ENCODE results near the gene HMBS. TPM values are rescaled to one million over a fixed set of nuclear protein-coding genes. Genes with fewer than 3 reads are reported as not detected.

Gene HMBS
- total RNA-seq, 2 experiments from 2014 or later: 33.6 to 36.1 TPM

- H3K4me1 Mint-ChIP-seq (ENCODE audit: low read depth): peaks cover 40% of the 10 kb centered on the region
- H3K36me3 Mint-ChIP-seq (ENCODE audit: low read depth): peaks cover 17% of the 10 kb centered on the region
- H3K9me3 Mint-ChIP-seq: no peaks in the 10 kb centered on the region
- POLR2A ChIA-PET: interaction anchor here (1.1 to 9.7 kb wide), 6 partner anchors 8 to 90 kb away, joined by 3 to 107 read pairs (median 7); partner anchors contain the start of genes HINFP, HYOU1, RPS25 and TRAPPC4
- CTCF ChIA-PET: interaction anchor here (1.0 to 1.7 kb wide), 5 partner anchors 10 to 215 kb away, joined by 3 to 7 read pairs (median 3); partner anchors contain the start of gene HINFP
- DNase-seq (no peak), ATAC-seq (no peak)
- TF ChIP-seq CTCF (IDR thresholded peaks at IDR 0.05): no peak
- H3K27ac Mint-ChIP-seq: peak overlapping the region; percentile 75
- peak overlapping the region; percentile 85 for H3K4me3 Mint-ChIP-seq
- H3K27me3 Mint-ChIP-seq: no peaks in the 10 kb centered on the region
- intact Hi-C loops (cut with micrococcal nuclease): no loop called here
Observed at GRCh38 chr11:119108857-119109221, 24.2 kb downstream of the HMBS start.

- H3K9me3 Mint-ChIP-seq: no peaks in the 10 kb centered on the region
- ChIA-PET CTCF (interaction anchor here (1.0 to 1.7 kb wide), 4 partner anchors 9 to 183 kb away, joined by 3 to 5 read pairs (median 4); partner anchors contain the start of gene HINFP), POLR2A (interaction anchor here (0.9 to 9.7 kb wide), 6 partner anchors 11 to 113 kb away, joined by 3 to 107 read pairs (median 7); partner anchors contain the start of genes HINFP, HYOU1, RPS25 and TRAPPC4)
- peaks cover 22% of the 10 kb centered on the region for H3K36me3 Mint-ChIP-seq (ENCODE audit: low read depth)
- H3K4me3 Mint-ChIP-seq: peak overlapping the region; percentile 85
- peaks cover 41% of the 10 kb centered on the region for H3K4me1 Mint-ChIP-seq (ENCODE audit: low read depth)
- ATAC-seq: no peak
- H3K27ac Mint-ChIP-seq: peak overlapping the region; percentile 1
- intact Hi-C loops (cut with micrococcal nuclease): no loop called here
- DNase-seq: no peak
- H3K27me3 Mint-ChIP-seq: no peaks in the 10 kb centered on the region
- no peak for TF ChIP-seq CTCF (IDR thresholded peaks at IDR 0.05)
Observed at GRCh38 chr11:119109843-119110242, 25.2 kb downstream of the HMBS start.

GRCh38 chr11:119110439-119110838 is 25.8 kb downstream of the HMBS start:
- H3K9me3 Mint-ChIP-seq: no peaks in the 10 kb centered on the region
- H3K27me3 Mint-ChIP-seq: no peaks in the 10 kb centered on the region
- ATAC-seq (no peak), DNase-seq (no peak)
- intact Hi-C loops (cut with micrococcal nuclease): no loop called here
- peaks cover 26% of the 10 kb centered on the region for H3K36me3 Mint-ChIP-seq (ENCODE audit: low read depth)
- no peak overlapping the region for H3K4me3 Mint-ChIP-seq
- peak overlapping the region; percentile 16 for H3K27ac Mint-ChIP-seq
- H3K4me1 Mint-ChIP-seq (ENCODE audit: low read depth): peaks cover 45% of the 10 kb centered on the region
- POLR2A ChIA-PET: interaction anchor here (0.9 to 9.7 kb wide), 4 partner anchors 11 to 113 kb away, joined by 3 to 107 read pairs (median 26); partner anchors contain the start of genes HINFP and HYOU1
- no peak for TF ChIP-seq CTCF (IDR thresholded peaks at IDR 0.05)
- CTCF ChIA-PET: interaction anchor here (1.0 to 1.3 kb wide), 2 partner anchors 8 to 12 kb away, joined by 4 to 5 read pairs; no protein-coding TSS in a partner anchor

GRCh38 chr11:119111361-119111925 is 26.8 kb downstream of the HMBS start:
- no peaks in the 10 kb centered on the region for H3K9me3 Mint-ChIP-seq
- peaks cover 32% of the 10 kb centered on the region for H3K36me3 Mint-ChIP-seq (ENCODE audit: low read depth)
- no peak for TF ChIP-seq CTCF (IDR thresholded peaks at IDR 0.05)
- intact Hi-C loops (cut with micrococcal nuclease): no loop called here
- H3K27ac Mint-ChIP-seq: peak overlapping the region; percentile 0
- ChIA-PET POLR2A (interaction anchor here (1.0 to 9.7 kb wide), 5 partner anchors 9 to 29 kb away, joined by 3 to 107 read pairs (median 4); partner anchors contain the start of gene HINFP), CTCF (interaction anchor here (0.8 kb wide), 2 partner anchors 229 to 269 kb away, joined by 3 read pairs; no protein-coding TSS in a partner anchor)
- H3K27me3 Mint-ChIP-seq: no peaks in the 10 kb centered on the region
- no peak for ATAC-seq
- no peak overlapping the region for H3K4me3 Mint-ChIP-seq
- no peak for DNase-seq
- H3K4me1 Mint-ChIP-seq (ENCODE audit: low read depth): peaks cover 47% of the 10 kb centered on the region
